Adrenal gland (tissue), 5 donors: ENCODE results near the gene CARMIL3.

Experiments
- POLR2A ChIP-seq, 2 donors: fragments of 450-650 bp; IDR thresholded peaks; one replicate each; pipeline ENCODE4 v1.6.1; 2017; ENCODE audit warnings: antibody characterized with exemption in 2 of 2, mild to moderate bottlenecking in 2 of 2, moderate library complexity in 1 of 2
- TF ChIP-seq, protein P1 (sequence below), 6 experiments: fragments of 450-650 bp in 4 of 6; fragments of 200-600 bp in 2 of 6; sonication (generic) in 1 of 6; IDR thresholded peaks; 1 replicate in 5 of 6; 2 replicates in 1 of 6; pipeline versions ENCODE4 v1.5.1 to v1.8.0; 2016 to 2021; ENCODE audit warnings: antibody characterized with exemption in 6 of 6, mild to moderate bottlenecking in 2 of 6, moderate library complexity in 1 of 6
- donor health status: DM: no; HTN: no; CAD: no.

- TF ChIP-seq, protein P1, sequence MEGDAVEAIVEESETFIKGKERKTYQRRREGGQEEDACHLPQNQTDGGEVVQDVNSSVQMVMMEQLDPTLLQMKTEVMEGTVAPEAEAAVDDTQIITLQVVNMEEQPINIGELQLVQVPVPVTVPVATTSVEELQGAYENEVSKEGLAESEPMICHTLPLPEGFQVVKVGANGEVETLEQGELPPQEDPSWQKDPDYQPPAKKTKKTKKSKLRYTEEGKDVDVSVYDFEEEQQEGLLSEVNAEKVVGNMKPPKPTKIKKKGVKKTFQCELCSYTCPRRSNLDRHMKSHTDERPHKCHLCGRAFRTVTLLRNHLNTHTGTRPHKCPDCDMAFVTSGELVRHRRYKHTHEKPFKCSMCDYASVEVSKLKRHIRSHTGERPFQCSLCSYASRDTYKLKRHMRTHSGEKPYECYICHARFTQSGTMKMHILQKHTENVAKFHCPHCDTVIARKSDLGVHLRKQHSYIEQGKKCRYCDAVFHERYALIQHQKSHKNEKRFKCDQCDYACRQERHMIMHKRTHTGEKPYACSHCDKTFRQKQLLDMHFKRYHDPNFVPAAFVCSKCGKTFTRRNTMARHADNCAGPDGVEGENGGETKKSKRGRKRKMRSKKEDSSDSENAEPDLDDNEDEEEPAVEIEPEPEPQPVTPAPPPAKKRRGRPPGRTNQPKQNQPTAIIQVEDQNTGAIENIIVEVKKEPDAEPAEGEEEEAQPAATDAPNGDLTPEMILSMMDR (IDR thresholded peaks at IDR 0.05): no peak
- TF ChIP-seq POLR2A (IDR thresholded peaks at IDR 0.05): no peak
These were observed 5.5 kb downstream of the CARMIL3 start for GRCh38 chr14:24057271-24057670.
